Glomerular visceral epithelial cell (primary cell): ENCODE measurements around the gene RAB11FIP2.

Experiments
- DNase-seq: peaks from one replicate; pipeline ENCODE4 v3.0.0-alpha.2; 2016; ENCODE audit errors: extremely low spot score

RAB11FIP2 gene

DNA sequence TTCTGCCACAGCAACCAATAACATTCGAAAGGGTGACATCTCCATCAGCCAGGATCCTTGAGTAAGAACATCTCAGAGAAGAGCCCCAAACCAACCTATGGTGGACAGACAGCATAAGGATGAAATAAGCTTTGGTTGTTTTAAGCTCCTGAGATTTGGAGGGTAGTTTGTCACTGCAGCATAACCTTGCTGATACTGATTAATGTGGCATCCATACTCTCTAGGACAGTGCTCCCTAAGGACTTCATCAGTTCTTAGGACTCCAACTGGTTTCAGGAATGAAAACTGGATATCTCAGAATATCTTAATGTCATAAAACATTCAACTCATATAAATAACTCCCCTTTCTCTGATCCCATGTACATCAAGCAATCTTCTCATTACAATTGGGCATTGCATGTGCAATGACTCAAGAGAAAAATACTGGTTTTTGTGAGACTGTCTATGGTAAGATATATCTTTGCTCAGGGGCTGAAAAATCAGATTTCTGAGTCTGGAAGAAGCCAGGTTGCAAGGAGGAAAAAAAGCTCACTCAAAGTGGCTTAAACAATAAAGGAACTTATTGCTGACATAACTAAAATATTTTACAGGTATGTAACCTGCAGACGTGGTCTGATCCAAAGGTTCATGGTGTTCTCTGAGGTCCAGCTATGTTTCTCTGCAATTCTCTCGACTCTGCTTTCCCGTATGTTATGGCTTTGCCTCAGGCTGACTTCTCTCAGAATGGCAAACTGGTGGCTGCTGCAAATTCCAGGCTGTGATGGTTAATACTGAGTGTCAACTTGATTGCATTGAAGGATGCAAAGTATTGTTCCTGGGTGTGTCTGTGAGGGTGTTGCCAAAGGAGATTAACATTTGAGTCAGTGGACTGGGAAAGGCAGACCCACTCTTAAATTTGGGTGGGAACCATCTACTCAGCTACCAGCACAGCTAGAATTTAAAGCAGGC, 65.7 kb downstream of the RAB11FIP2 start:
- no peak for DNase-seq

DNA sequence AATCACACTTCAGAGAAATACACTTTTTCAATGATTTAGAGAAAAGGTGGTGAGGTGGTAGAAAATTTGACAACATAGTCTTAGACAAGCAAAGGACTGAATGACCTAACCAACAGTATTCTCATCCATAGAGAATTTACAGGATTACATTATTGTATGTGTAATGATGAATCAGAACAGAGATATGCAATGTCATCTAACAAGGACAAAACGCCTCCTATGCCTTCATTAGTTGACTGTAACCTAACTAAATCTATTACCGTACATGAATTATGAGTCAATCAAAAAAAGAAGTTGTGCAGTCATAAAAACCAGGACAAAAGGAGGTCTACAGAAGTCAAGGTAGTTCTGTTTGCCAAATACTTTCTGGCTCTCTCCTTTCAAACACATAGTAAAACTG, 66.5 kb downstream of the RAB11FIP2 start:
- DNase-seq, result peak; percentile 26

DNA sequence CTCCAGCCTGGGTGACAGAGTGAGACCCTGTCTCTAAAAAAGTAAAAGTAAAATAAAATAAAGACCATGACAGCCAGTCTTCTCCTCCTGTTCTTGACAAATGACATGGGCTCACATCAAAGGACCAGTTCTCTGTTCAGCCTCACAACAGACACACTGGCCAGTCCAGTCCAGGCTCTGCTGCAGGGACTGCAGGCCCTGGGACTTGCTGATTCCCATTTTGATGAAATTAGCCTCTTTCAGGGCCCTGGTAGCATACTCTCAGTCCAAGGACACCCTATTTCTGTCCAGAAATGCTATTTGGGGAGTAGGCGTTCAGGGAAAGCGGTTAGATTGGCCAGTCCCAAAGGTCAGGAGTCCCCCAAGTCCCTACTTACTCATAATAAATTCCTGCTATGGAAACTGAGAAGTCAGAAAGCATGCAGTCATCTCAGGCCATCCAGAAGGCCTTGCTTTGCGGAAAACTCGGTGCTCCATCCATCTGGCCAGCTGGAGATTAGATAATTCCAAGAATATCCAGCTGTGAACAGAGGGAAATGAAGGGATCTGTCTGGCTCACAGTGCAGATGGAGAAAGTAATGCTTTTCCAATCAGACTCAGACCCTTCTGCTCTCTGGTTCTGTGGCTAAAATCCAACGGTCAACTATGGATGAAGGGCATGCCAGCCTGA, 74.4 kb downstream of the RAB11FIP2 start:
- DNase-seq, result no peak

DNA sequence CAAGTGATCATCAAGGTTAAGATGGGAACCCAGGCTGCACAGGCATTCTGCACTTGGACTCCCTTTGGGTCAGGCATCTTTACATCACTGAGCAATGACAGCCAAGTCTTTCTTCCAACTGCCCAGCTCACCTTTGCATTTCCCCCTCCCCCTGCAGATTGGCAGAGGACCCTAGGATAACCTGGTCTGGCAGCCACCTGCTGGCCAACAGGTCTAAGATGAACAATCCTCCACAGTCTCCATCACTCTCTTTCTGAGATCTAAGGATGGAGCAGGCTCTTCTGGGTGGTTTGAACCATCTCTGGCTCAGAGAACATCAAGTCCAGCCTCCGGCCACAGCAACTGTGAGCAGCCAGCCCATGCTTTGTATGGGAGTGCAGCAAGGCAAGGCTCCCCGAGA, 75.8 kb downstream of the RAB11FIP2 start:
- DNase-seq, result no peak

DNA sequence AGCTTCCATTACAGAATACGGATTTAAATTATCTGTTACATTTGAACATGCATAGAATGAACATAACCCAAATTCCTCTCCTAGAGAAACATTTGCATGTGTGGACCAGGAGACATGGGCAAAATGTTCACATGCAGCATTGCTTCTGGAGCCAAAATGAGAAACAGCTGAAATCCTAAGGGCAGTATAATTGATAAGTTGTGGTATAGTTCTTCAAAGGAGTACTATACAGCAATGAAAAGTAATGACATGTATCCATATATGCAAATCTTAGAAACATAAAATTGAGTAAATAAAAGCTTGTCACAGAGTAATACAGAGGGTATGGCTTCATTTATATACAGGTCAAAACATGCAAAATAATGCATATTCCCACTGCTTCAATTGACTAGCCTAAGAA, 77.1 kb downstream of the RAB11FIP2 start:
- no peak for DNase-seq

DNA sequence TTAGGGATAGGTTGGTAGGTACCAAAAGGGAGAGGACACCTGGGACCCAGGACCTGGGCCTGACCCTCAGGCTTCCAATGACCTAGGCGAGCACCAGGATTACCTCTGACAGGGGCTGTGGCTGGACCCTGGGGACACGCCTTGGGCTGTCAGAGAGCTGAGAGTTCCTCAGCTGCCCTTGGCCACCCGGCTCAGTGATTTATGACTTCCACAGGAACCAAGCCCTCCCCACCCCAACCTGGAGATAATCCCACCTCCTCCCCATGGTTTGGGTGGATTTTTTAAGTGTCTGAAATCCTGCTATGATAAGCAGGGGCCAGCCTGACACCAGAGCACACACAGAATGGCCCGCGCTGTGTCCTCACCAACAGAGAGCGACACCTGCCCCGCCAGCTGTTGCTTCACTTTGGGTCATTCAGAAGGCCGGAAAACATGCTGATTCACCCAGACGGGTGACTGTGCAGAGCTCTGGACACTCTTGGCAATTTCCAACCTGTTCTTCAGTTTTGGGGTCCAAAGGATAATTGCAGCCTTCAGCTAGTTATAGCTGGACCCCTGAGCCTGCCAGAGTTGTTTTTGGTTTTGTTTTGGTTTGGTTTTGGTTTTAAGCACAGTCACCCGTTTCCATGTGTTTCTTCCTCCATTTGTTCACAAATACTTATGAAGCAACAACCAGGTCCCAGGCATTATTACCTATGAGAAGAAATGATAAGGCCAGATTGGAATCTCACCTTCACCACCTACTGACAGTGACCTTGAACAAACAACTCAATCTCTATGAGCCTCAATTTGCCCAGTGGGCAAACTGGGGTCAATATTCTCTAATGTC, 78.2 kb downstream of the RAB11FIP2 start:
- DNase-seq, result no peak

DNA sequence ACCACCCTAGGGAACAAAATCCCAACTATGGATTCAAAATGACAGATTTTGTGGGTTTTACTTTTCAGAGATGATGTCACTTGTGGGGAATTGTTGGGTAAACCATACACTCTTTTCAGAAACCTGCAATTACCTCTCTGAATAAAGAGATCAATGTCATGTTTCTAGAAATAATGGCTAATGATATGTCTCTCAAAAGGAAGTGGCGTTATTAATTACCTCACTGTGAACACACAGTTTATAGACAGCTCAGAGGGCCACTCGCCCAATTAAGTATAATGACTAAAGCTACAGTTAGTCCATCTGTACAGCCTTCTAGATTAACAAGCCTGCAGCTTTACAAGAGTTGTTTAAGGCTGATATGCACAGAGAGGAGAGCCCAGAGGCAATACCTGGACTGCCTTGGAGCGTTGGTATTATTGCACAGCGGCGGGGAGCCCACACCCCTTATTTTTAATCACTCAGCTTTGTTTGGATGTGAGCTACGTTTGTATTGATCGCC, 79.5 kb downstream of the RAB11FIP2 start:
- DNase-seq, result no peak

DNA sequence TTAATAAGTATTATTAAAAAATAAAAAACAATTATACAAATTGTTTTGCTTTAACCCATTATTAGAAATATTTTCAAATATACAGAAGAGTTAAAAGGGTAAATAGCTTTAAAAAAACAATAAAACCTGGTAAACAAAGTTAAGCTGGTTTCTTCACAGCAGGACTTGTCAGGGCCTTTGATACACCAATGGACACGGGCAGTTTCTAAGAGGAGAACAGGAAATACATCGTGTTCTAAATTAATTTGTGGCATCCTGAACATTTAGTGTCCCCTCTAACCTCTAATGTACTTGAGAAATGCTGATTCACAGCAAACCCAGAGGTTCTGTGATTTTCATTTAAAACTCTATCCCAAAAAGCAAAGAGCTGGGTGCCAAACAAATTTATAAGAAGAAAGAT, 80.8 kb downstream of the RAB11FIP2 start:
- DNase-seq, result no peak

DNA sequence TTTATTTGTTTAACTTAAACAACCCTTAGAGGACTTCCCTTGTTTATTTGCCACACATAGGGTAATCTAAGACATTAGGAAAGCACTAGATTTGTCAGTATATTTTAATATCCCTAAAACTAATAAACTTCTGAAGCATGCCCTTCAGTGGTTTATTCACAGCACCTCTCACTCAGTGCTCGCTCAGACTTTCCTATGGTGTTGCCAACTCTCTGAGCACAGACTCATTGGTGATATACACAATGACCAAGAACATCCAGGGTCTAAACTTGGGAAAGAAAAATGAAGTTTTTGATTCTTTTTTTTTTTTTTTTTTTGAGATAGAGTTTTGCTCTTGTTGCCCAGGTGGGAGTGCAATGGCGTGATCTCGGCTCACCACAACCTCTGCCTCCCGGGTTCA, 82.2 kb downstream of the RAB11FIP2 start:
- DNase-seq, result no peak

DNA sequence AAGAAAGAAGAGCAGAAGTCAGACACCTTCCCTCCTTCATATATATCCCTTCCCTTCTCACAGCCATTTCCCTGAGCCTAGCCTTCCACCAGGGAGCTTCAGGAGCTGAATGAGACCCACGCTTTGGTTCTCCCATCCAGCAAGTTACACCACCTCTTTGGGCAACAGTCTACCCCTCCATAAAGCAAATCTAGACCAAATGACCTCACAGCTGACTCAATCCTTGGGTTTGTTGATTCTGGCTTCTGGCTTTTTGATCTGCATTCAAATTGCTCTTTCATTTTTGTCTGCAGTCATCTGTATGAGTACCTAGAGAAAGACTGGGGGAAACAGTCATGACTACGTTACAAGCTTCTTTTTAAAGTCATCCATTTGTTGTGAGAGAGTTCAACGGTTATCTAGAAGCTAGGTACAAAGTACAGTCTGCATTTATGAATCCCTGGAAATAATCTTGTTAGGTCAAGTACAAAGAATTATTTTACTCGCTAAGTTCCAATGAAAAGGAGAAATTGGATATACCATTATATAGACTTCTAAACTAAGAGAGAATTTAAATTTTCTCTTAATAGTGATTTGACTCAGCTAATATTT, 86.3 kb downstream of the RAB11FIP2 start:
- DNase-seq, result no peak

DNA sequence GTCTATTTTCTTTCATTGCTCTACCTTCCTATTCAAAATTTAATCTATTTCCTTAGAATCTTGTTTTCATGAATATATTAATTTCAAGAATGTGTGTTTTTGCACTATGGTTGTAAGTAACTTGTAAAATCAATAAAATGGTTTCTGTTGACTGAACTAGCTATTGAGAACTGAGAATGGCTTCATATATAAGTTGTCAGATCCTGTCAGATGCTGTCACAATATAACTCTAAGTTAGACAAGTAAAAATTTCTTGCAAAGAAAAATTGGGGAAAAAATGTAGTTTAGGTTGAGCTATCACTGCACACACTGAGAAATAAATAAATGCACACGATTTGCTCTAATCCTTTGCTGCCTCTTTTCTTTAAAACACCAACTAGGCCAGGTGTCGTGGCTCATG, 89.8 kb downstream of the RAB11FIP2 start:
- DNase-seq, result no peak

DNA sequence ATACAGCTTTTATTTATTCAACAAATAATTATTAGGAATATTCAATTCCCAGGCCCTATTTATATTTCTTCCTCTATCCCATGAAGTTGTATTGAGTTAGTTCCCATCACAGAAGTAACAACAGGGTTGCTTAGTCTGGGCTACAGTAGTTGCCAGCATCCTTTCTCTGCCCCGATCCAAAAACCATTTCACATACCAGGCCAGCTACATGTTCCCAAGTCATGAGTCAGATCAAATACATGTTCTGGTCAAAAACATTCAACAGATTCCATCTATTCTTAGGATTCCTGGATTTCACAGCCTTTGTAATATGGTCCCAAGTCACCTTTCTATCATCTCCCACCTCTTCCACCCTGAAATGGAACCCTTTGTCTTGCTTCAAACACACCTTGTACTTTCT, 91.6 kb downstream of the RAB11FIP2 start:
- DNase-seq, result no peak
